Measurements from ENCODE around the gene MED29.

DNA sequence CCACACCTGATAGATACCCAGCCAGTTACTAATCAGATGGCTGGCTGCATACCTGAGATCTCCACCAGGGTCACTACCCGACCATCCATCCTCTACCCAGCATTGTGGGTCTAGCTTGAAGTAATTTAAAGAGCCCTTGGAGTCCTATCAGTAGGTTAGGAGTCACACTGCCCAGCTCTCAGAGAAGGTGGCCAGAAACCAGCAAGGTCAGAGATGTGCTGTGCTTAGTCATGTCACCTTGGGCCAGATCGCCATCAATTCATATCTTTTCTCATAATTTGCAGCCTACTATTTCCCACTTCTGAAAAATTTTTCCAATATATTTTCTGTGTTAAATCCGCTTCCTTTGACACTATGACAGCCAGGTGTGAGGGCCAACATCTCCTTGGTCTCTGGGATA is 35.1 kb upstream of the MED29 start:
- TF ChIP-seq EGR1 (IDR thresholded peaks at IDR 0.05; ENCODE audit: borderline replicate concordance in 1 of 2, low read depth in 2 of 2, low read length in 2 of 2) (no peak), POLR2A (IDR thresholded peaks at IDR 0.05; ENCODE audit: low read depth, low read length) (no peak), YY1 (IDR thresholded peaks at IDR 0.05; ENCODE audit: low read depth, low read length) (no peak), MEF2A (IDR thresholded peaks at IDR 0.05; ENCODE audit: insufficient read depth, low read depth, low read length) (no peak), CREM (IDR thresholded peaks at IDR 0.05; ENCODE audit: low read depth) (no peak), POLR2AphosphoS5 (IDR thresholded peaks at IDR 0.05; ENCODE audit: low read length) (no peak), MTA3 (IDR thresholded peaks at IDR 0.05; ENCODE audit: borderline replicate concordance, low read length) (no peak), CBX3 (IDR thresholded peaks at IDR 0.05; ENCODE audit: borderline replicate concordance, low read depth) (no peak), ETV6 (conservative IDR thresholded peaks at IDR 0.05 in 1 of 2, IDR thresholded peaks at IDR 0.05 in 1 of 2; ENCODE audit: borderline replicate concordance in 1 of 2, low read depth in 1 of 2) (no peak)
- TF ChIP-seq, protein P1, sequence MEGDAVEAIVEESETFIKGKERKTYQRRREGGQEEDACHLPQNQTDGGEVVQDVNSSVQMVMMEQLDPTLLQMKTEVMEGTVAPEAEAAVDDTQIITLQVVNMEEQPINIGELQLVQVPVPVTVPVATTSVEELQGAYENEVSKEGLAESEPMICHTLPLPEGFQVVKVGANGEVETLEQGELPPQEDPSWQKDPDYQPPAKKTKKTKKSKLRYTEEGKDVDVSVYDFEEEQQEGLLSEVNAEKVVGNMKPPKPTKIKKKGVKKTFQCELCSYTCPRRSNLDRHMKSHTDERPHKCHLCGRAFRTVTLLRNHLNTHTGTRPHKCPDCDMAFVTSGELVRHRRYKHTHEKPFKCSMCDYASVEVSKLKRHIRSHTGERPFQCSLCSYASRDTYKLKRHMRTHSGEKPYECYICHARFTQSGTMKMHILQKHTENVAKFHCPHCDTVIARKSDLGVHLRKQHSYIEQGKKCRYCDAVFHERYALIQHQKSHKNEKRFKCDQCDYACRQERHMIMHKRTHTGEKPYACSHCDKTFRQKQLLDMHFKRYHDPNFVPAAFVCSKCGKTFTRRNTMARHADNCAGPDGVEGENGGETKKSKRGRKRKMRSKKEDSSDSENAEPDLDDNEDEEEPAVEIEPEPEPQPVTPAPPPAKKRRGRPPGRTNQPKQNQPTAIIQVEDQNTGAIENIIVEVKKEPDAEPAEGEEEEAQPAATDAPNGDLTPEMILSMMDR (IDR thresholded peaks at IDR 0.05 in 2 of 3, conservative IDR thresholded peaks at IDR 0.05 in 1 of 3; ENCODE audit: control insufficient read depth in 2 of 3, extremely low read depth in 1 of 3, insufficient read depth in 1 of 3, low read depth in 3 of 3, low read length in 3 of 3) = no peak
- TF ChIP-seq, protein P2, sequence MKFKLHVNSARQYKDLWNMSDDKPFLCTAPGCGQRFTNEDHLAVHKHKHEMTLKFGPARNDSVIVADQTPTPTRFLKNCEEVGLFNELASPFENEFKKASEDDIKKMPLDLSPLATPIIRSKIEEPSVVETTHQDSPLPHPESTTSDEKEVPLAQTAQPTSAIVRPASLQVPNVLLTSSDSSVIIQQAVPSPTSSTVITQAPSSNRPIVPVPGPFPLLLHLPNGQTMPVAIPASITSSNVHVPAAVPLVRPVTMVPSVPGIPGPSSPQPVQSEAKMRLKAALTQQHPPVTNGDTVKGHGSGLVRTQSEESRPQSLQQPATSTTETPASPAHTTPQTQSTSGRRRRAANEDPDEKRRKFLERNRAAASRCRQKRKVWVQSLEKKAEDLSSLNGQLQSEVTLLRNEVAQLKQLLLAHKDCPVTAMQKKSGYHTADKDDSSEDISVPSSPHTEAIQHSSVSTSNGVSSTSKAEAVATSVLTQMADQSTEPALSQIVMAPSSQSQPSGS (IDR thresholded peaks at IDR 0.05; ENCODE audit: low read length) = no peak
- TF ChIP-seq, protein P3, sequence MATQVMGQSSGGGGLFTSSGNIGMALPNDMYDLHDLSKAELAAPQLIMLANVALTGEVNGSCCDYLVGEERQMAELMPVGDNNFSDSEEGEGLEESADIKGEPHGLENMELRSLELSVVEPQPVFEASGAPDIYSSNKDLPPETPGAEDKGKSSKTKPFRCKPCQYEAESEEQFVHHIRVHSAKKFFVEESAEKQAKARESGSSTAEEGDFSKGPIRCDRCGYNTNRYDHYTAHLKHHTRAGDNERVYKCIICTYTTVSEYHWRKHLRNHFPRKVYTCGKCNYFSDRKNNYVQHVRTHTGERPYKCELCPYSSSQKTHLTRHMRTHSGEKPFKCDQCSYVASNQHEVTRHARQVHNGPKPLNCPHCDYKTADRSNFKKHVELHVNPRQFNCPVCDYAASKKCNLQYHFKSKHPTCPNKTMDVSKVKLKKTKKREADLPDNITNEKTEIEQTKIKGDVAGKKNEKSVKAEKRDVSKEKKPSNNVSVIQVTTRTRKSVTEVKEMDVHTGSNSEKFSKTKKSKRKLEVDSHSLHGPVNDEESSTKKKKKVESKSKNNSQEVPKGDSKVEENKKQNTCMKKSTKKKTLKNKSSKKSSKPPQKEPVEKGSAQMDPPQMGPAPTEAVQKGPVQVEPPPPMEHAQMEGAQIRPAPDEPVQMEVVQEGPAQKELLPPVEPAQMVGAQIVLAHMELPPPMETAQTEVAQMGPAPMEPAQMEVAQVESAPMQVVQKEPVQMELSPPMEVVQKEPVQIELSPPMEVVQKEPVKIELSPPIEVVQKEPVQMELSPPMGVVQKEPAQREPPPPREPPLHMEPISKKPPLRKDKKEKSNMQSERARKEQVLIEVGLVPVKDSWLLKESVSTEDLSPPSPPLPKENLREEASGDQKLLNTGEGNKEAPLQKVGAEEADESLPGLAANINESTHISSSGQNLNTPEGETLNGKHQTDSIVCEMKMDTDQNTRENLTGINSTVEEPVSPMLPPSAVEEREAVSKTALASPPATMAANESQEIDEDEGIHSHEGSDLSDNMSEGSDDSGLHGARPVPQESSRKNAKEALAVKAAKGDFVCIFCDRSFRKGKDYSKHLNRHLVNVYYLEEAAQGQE (IDR thresholded peaks at IDR 0.05; ENCODE audit: low read depth, low read length) = no peak
- TF ChIP-seq, protein P4, sequence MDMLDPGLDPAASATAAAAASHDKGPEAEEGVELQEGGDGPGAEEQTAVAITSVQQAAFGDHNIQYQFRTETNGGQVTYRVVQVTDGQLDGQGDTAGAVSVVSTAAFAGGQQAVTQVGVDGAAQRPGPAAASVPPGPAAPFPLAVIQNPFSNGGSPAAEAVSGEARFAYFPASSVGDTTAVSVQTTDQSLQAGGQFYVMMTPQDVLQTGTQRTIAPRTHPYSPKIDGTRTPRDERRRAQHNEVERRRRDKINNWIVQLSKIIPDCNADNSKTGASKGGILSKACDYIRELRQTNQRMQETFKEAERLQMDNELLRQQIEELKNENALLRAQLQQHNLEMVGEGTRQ (IDR thresholded peaks at IDR 0.05; ENCODE audit: borderline replicate concordance, low read depth, low read length) = no peak

Measured in GM12878 (cell line).